Esophagus squamous epithelium (tissue), 4 donors: ENCODE results near the gene CLC.

Experiments
- POLR2A ChIP-seq, 4 donors: fragments of 450-650 bp; IDR thresholded peaks; one replicate each; pipeline ENCODE4 v1.6.1; 2017; ENCODE audit warnings: antibody characterized with exemption in 4 of 4, mild to moderate bottlenecking in 4 of 4, moderate library complexity in 3 of 4
- TF ChIP-seq, protein P1 (sequence below), 6 experiments: fragments of 450-650 bp in 4 of 6; fragments of 200-600 bp in 2 of 6; sonication (generic) in 2 of 6; IDR thresholded peaks; one replicate each; pipeline ENCODE4 v1.5.1; 2016 to 2019; ENCODE audit warnings: antibody characterized with exemption in 6 of 6, mild to moderate bottlenecking in 4 of 6, moderate library complexity in 4 of 6

DNA sequence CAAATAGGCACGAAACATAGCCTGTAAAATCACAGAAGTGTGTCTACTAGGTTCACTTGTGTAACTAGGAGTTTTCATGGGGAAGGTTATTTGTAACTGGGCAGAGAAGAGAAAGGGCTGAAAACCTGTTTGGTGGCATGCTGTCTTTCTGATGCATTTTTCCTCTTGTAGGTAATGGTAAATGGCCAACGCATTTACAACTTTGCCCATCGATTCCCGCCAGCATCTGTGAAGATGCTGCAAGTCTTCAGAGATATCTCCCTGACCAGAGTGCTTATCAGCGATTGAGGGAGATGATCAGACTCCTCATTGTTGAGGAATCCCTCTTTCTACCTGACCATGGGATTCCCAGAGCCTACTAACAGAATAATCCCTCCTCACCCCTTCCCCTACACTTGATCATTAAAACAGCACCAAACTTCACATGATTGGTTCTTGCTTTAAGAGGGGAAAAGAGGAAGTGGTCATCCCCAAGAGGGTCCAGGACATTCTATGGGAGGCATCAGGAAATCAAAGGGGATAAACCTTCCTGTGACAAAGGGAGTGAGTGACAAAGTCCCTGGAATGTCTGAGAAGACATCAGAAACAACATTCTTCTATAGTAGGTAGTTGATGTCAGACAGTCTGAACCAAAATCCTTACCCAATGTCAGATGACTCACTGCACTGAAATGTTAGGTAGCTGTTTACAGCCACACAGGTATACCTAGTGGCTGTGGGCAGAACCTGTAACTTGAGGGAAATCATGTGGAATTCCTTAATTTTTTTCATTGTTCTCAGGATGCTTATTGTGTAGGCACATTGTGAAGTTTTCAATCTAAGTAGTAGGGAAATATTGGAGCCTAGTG is 28.6 kb downstream of the CLC start:
- TF ChIP-seq, protein P1, sequence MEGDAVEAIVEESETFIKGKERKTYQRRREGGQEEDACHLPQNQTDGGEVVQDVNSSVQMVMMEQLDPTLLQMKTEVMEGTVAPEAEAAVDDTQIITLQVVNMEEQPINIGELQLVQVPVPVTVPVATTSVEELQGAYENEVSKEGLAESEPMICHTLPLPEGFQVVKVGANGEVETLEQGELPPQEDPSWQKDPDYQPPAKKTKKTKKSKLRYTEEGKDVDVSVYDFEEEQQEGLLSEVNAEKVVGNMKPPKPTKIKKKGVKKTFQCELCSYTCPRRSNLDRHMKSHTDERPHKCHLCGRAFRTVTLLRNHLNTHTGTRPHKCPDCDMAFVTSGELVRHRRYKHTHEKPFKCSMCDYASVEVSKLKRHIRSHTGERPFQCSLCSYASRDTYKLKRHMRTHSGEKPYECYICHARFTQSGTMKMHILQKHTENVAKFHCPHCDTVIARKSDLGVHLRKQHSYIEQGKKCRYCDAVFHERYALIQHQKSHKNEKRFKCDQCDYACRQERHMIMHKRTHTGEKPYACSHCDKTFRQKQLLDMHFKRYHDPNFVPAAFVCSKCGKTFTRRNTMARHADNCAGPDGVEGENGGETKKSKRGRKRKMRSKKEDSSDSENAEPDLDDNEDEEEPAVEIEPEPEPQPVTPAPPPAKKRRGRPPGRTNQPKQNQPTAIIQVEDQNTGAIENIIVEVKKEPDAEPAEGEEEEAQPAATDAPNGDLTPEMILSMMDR (IDR thresholded peaks at IDR 0.05) = no peak
- TF ChIP-seq POLR2A (IDR thresholded peaks at IDR 0.05) = no peak
